Parathyroid adenoma (tissue), 2 donors: Measurements from ENCODE around the gene THSD4.

Source experiments
- H2AFZ ChIP-seq: fragments of 300-600 bp; sonication (generic); one replicate; pipeline ENCODE4 v1.7.0; 2017; ENCODE audit warnings: antibody characterized with exemption, mild to moderate bottlenecking
- H3K27ac ChIP-seq: fragments of 300-600 bp; sonication (generic); one replicate; pipeline ENCODE4 v1.7.0; 2017
- H3K27me3 ChIP-seq: fragments of 300-600 bp; sonication (generic); one replicate; pipeline ENCODE4 v1.7.0; 2017; ENCODE audit warnings: low read length; ENCODE audit not compliant: control insufficient read depth, insufficient read depth
- H3K36me3 ChIP-seq: fragments of 300-600 bp; sonication (generic); one replicate; pipeline ENCODE4 v1.7.0; 2017; ENCODE audit warnings: low read length; ENCODE audit not compliant: control insufficient read depth, insufficient read depth
- H3K4me1 ChIP-seq: fragments of 300-600 bp; sonication (generic); one replicate; pipeline ENCODE4 v1.7.0; 2017; ENCODE audit warnings: control low read depth
- H3K4me2 ChIP-seq: fragments of 300-600 bp; sonication (generic); one replicate; pipeline ENCODE4 v1.7.0; 2017; ENCODE audit warnings: low read length
- H3K4me3 ChIP-seq: fragments of 300-600 bp; sonication (generic); one replicate; pipeline ENCODE4 v1.7.0; 2017; ENCODE audit warnings: low read depth, low read length
- H3K79me2 ChIP-seq: fragments of 300-600 bp; sonication (generic); one replicate; pipeline ENCODE4 v1.7.0; 2017; ENCODE audit warnings: control low read depth
- H3K9ac ChIP-seq: fragments of 300-600 bp; sonication (generic); one replicate; pipeline ENCODE4 v1.7.0; 2017; ENCODE audit warnings: mild to moderate bottlenecking
- H3K9me3 ChIP-seq: fragments of 300-600 bp; sonication (generic); one replicate; pipeline ENCODE4 v1.7.0; 2017; ENCODE audit warnings: low read length; ENCODE audit not compliant: control insufficient read depth
- CTCF ChIP-seq: fragments of 300-600 bp; sonication (generic); IDR thresholded peaks from one replicate; pipeline ENCODE4 v1.7.0; 2017; ENCODE audit warnings: antibody characterized with exemption, mild to moderate bottlenecking
- donor health status: primary hyperparathyroidism.

The THSD4 gene

GRCh38 chr15:71749500-71749899, 634.2 kb downstream of the THSD4 start:
- no peak for TF ChIP-seq CTCF
- Histone ChIP-seq H2AFZ (no peak overlapping the region), H3K79me2 (no peaks in the 10 kb centered on the region), H3K4me2 (no peak overlapping the region), H3K9me3 (no peaks in the 10 kb centered on the region), H3K4me3 (no peak overlapping the region), H3K27me3 (no peaks in the 10 kb centered on the region), H3K36me3 (no peaks in the 10 kb centered on the region), H3K4me1 (no peaks in the 10 kb centered on the region), H3K27ac (no peak overlapping the region), H3K9ac (no peak overlapping the region)

GRCh38 chr15:71752128-71752527, 636.9 kb downstream of the THSD4 start:
- Histone ChIP-seq H3K79me2 (no peaks in the 10 kb centered on the region), H3K4me1 (no peaks in the 10 kb centered on the region), H3K9ac (no peak overlapping the region), H3K36me3 (no peaks in the 10 kb centered on the region), H3K4me2 (no peak overlapping the region), H3K27ac (no peak overlapping the region), H3K27me3 (no peaks in the 10 kb centered on the region), H3K4me3 (no peak overlapping the region), H2AFZ (no peak overlapping the region), H3K9me3 (no peaks in the 10 kb centered on the region)
- no peak for TF ChIP-seq CTCF

GRCh38 chr15:71752604-71753289, 637.5 kb downstream of the THSD4 start:
- H3K4me3 ChIP-seq, result no peak overlapping the region
- H3K4me2 ChIP-seq, result no peak overlapping the region
- no peaks in the 10 kb centered on the region for H3K36me3 ChIP-seq
- H3K27ac ChIP-seq, result no peak overlapping the region
- H3K79me2 ChIP-seq, result no peaks in the 10 kb centered on the region
- no peaks in the 10 kb centered on the region for H3K9me3 ChIP-seq
- H3K9ac ChIP-seq, result no peak overlapping the region
- TF ChIP-seq CTCF, result no peak
- no peaks in the 10 kb centered on the region for H3K4me1 ChIP-seq
- H3K27me3 ChIP-seq, result no peaks in the 10 kb centered on the region
- no peak overlapping the region for H2AFZ ChIP-seq

GRCh38 chr15:71753346-71753745, 638.1 kb downstream of the THSD4 start:
- H3K4me1 ChIP-seq, result no peaks in the 10 kb centered on the region
- no peaks in the 10 kb centered on the region for H3K36me3 ChIP-seq
- no peak overlapping the region for H3K4me3 ChIP-seq
- TF ChIP-seq CTCF, result no peak
- no peak overlapping the region for H3K9ac ChIP-seq
- H2AFZ ChIP-seq, result no peak overlapping the region
- no peak overlapping the region for H3K4me2 ChIP-seq
- H3K27me3 ChIP-seq, result no peaks in the 10 kb centered on the region
- H3K27ac ChIP-seq, result no peak overlapping the region
- H3K79me2 ChIP-seq, result no peaks in the 10 kb centered on the region
- no peaks in the 10 kb centered on the region for H3K9me3 ChIP-seq

- no peaks in the 10 kb centered on the region for H3K79me2 ChIP-seq
- H3K4me2 ChIP-seq, result no peak overlapping the region
- TF ChIP-seq CTCF, result no peak
- no peak overlapping the region for H2AFZ ChIP-seq
- no peak overlapping the region for H3K27ac ChIP-seq
- H3K9me3 ChIP-seq, result no peaks in the 10 kb centered on the region
- H3K36me3 ChIP-seq, result no peaks in the 10 kb centered on the region
- no peaks in the 10 kb centered on the region for H3K27me3 ChIP-seq
- no peak overlapping the region for H3K9ac ChIP-seq
- no peak overlapping the region for H3K4me3 ChIP-seq
- H3K4me1 ChIP-seq, result no peaks in the 10 kb centered on the region
These were observed 639.4 kb downstream of the THSD4 start for GRCh38 chr15:71754660-71755059.
